ENCODE data around the gene VGF.

Gene VGF

GRCh38 chr7:101156277-101156676 is 9.1 kb downstream of the VGF start:
- H3K27ac ChIP-seq = peak overlapping the region; percentile 95
- TF ChIP-seq, protein P1, sequence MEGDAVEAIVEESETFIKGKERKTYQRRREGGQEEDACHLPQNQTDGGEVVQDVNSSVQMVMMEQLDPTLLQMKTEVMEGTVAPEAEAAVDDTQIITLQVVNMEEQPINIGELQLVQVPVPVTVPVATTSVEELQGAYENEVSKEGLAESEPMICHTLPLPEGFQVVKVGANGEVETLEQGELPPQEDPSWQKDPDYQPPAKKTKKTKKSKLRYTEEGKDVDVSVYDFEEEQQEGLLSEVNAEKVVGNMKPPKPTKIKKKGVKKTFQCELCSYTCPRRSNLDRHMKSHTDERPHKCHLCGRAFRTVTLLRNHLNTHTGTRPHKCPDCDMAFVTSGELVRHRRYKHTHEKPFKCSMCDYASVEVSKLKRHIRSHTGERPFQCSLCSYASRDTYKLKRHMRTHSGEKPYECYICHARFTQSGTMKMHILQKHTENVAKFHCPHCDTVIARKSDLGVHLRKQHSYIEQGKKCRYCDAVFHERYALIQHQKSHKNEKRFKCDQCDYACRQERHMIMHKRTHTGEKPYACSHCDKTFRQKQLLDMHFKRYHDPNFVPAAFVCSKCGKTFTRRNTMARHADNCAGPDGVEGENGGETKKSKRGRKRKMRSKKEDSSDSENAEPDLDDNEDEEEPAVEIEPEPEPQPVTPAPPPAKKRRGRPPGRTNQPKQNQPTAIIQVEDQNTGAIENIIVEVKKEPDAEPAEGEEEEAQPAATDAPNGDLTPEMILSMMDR (conservative IDR thresholded peaks at IDR 0.05) = no peak
- no peak for TF ChIP-seq ZFX (IDR thresholded peaks at IDR 0.05)

DNA sequence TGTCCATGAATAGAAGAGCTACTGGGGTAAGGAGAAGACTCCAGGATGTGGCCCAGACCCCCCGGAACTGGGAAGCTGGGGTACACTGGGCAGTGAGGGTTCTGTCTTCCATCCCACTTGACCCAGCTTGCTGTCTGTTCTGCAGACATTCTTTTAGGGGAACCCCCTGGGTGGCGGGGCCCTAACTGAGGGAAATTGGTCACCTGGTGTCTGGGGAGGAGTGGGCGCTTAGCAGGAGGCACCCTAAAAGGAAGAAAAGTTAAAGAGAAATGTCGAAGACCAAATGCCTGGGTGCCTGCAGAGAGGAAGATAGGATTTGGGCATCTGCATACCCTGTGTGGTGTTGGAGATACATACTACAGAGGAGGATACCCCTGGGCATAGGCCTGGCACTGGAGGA is 10.1 kb downstream of the VGF start:
- H3K27ac ChIP-seq = peak overlapping the region; percentile 95

DNA sequence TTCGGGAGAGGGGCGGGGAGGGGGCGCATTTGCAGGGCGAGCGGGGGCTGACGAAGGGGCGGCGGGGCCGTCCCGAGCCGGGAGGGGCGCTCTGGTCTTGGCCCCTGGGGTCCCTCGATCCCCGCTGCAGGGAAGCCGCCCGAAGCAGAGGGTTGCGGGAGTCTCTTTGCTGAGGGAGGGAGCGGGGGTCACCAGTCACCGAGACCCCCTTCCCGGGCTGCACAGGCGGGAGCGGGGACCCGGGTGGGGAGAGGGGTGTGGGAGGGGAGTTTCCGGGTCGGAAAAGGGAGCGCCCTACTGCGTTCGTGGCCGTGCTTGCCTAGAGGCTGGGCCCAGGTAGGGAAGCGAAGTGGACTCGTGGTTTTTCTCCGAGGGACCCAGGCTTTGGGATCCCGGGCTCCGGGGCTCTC is 10.7 kb downstream of the VGF start:
- TF ChIP-seq, protein P1 (conservative IDR thresholded peaks at IDR 0.05) = no peak
- peak; percentile 39; the same call in 1 of the 2 replicates for TF ChIP-seq ZFX (IDR thresholded peaks at IDR 0.05)
- peak overlapping the region; percentile 95 for H3K27ac ChIP-seq

More for the DNA sequence above, 10.1 kb downstream of the VGF start:
- no peak for TF ChIP-seq ZFX (IDR thresholded peaks at IDR 0.05)
- TF ChIP-seq, protein P1 (conservative IDR thresholded peaks at IDR 0.05) = no peak

DNA sequence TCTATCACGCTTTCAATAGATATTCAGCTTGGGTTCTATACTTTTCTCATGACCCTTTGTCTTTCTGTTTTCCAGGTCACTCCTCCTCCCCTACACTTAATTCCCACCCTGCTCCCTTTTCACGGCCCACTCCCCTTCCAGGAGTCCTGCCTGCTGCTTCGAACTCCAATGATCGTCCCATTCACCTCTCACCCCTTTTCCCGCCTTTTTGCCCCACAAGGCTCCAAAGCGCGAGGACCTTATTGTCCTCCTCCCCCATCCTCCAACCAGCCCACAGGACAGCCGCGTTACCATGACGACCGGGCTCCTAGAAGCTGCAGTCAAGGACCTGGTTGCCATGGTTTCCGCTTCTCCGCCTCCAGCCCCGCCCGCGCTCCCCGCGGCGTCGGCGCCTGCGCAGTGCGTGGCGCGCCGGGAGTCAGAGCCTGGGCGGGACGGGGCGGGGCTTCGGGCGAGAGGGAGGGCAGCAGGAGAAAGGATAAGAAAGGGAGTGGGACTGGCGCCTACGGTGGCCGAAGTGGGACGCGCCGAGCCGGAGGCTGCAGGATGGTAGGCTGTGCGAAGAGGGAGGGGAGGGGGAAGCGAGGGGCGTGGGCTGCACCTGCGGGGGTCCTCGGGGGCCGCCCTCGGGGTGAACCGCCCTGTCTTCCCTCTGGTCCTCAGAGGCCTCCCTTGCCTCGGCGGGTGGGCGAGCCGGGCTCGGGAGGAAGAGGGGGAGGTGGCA is 11.2 kb downstream of the VGF start, which contains the start of gene AP1S1:
AP1S1 (plus strand) TSS at position 508 of the 724 bp plus-strand sequence; CDS start at position 547, 39 bp downstream.
- TF ChIP-seq ZFX (IDR thresholded peaks at IDR 0.05) = no peak
- TF ChIP-seq, protein P1 (conservative IDR thresholded peaks at IDR 0.05) = no peak
- H3K27ac ChIP-seq = peak within 1 kb of the TSS; percentile 95

DNA sequence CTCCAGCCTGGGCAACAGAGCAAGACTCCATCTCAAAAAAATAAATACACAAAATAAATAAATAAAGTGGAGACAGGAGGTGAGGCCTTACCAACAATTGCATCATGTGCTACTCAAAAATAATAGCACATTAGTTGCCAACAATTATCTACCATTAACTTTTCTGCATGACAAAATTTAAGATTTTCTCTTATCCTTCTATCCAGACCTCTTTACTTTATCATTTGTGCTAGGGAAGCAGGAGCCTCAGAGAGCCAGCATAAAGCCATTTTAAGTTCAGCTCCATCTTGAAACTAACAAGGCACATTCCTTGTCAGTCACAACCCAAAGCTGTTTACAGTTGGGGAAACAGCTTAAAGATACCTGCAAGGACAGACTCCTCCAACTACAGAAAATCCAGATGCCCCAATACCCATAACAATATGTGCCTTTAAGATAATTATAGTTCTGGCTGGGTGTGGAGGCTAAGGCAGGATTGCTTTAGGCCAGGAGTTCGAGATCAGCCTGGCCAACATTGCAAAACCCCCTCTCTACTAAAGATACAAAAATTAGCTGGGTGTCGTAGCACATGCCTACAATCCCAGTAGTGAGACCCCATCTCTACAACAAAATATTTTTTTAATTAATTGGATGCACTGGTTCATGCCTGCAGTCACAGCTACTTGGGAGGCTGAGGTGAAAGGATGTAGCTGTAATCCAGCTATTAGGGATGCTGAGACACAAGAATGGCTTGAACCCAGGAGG is 13.3 kb downstream of the VGF start:
- no peak overlapping the region for H3K27ac ChIP-seq
- no peak for TF ChIP-seq ZFX (IDR thresholded peaks at IDR 0.05)
- TF ChIP-seq, protein P1 (conservative IDR thresholded peaks at IDR 0.05) = no peak

DNA sequence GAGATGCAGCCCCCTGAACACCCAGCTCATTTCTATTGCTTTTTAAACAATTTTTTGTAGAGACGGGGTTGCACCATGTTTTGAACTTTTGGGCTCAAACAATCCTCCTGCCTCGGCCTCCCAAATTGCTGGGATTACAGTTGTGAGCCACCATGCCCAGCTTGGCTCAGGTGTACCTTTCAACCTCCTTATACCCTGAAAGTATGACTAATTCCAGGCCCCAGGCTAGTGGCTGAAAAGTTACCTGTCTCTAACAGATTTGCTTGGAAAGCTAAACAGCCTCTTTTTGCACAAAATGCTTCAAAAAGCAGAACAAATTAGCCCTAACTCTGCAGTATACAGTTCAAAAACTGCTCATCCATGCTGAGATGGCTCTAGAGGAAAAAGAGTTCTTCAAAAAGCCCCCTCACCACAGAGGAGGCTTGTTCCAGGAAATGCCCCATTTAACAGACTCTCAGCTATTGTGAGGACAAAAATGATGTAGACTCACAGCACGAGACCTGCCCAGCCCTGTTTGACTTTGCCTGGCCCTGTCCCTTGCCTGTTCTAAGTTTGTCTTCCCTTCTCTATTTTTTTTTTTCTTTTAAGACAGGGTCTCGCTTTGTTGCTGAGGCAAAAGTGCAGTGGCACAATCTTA is 24.5 kb downstream of the VGF start:
- TF ChIP-seq, protein P1 (conservative IDR thresholded peaks at IDR 0.05) = no peak
- no peak for TF ChIP-seq ZFX (IDR thresholded peaks at IDR 0.05)
- H3K27ac ChIP-seq = no peak overlapping the region

GRCh38 chr7:101140339-101140699 is 25.1 kb downstream of the VGF start:
- no peak overlapping the region for H3K27ac ChIP-seq
- TF ChIP-seq ZFX (IDR thresholded peaks at IDR 0.05) = no peak
- TF ChIP-seq, protein P1 (conservative IDR thresholded peaks at IDR 0.05) = no peak

Data from C4-2B (cell line).